Fibroblast of lung (primary cell): ENCODE data around the gene YWHAH. TPM values are rescaled to one million over a fixed set of nuclear protein-coding genes. Genes with fewer than 3 reads are reported as not detected.

ENCODE experiments used
- DNase-seq, 2 donors: peaks; one replicate each; pipeline versions ENCODE4 v3.0.0 to v3.0.0-alpha.2; 2010; ENCODE audit warnings: low read depth in 2 of 2
- H2AFZ ChIP-seq: 2 replicates; pipeline ENCODE4 v1.5.1; 2012; ENCODE audit warnings: low read length, control low read depth, inconsistent platforms
- H3K27ac ChIP-seq: 2 replicates; pipeline ENCODE4 v1.5.1; 2011; ENCODE audit warnings: low read length, control low read depth; ENCODE audit not compliant: insufficient read depth
- H3K27me3 ChIP-seq: 2 replicates; pipeline ENCODE4 v1.5.1; 2011; ENCODE audit warnings: mild to moderate bottlenecking, low read length; ENCODE audit not compliant: control insufficient read depth, insufficient read depth
- H3K36me3 ChIP-seq: 2 replicates; pipeline ENCODE4 v1.5.1; 2011; ENCODE audit warnings: low read length; ENCODE audit not compliant: control insufficient read depth, insufficient read depth
- H3K4me1 ChIP-seq: 2 replicates; pipeline ENCODE4 v1.5.1; 2011; ENCODE audit warnings: low read length; ENCODE audit not compliant: control insufficient read depth, insufficient read depth; ENCODE audit errors: extremely low read depth
- H3K4me2 ChIP-seq: 2 replicates; pipeline ENCODE4 v1.5.1; 2011; ENCODE audit warnings: low read length, control low read depth; ENCODE audit not compliant: insufficient read depth; ENCODE audit errors: extremely low read depth
- H3K4me3 ChIP-seq, 4 experiments: fragments of 200-600 bp in 1 of 4; sonication (generic) in 1 of 4; replicated peaks in 1 of 4; 2 replicates each; pipeline ENCODE4 v1.5.1; 2011 to 2016; ENCODE audit warnings: low read length in 4 of 4, low read depth in 3 of 4, mild to moderate bottlenecking in 3 of 4, control low read depth in 2 of 4, inconsistent platforms in 1 of 4, mixed read lengths in 1 of 4; ENCODE audit not compliant: insufficient read depth in 1 of 4; ENCODE audit errors: control extremely low read depth in 1 of 4
- H3K79me2 ChIP-seq: 2 replicates; pipeline ENCODE4 v1.5.1; 2012; ENCODE audit warnings: mild to moderate bottlenecking, low read length, inconsistent platforms; ENCODE audit not compliant: control insufficient read depth, insufficient read depth
- H3K9ac ChIP-seq: 2 replicates; pipeline ENCODE4 v1.5.1; 2011; ENCODE audit warnings: mild to moderate bottlenecking, low read length, control low read depth; ENCODE audit not compliant: insufficient read depth
- H3K9me3 ChIP-seq: 2 replicates; pipeline ENCODE4 v1.5.1; 2012; ENCODE audit warnings: low read depth, low read length; ENCODE audit not compliant: control insufficient read depth, insufficient read depth
- H4K20me1 ChIP-seq: 2 replicates; pipeline ENCODE4 v1.5.1; 2011; ENCODE audit warnings: low read length; ENCODE audit not compliant: control insufficient read depth, insufficient read depth; ENCODE audit errors: extremely low read depth
- EZH2 ChIP-seq: IDR thresholded peaks from 2 replicates; pipeline ENCODE4 v1.5.1; 2012; ENCODE audit warnings: low read length, control low read depth, mild to moderate bottlenecking; ENCODE audit errors: missing control alignments
- polyA plus RNA-seq, 2 donors: library from polyadenylated mRNA; depleted of rRNA in 1 of 2; stranded (reverse) in 1 of 2; unstranded in 1 of 2; fragments of >200 nt; gene quantifications; 2 replicates each; pipeline ENCODE4 v1.2.1, GENCODE V29; 2011 to 2012; ENCODE audit warnings: missing spikeins in 1 of 2
- total RNA-seq: library from RNA; depleted of rRNA; stranded (reverse); fragments of >200 nt; gene quantifications from 2 replicates; pipeline ENCODE4 v1.2.1, GENCODE V29; 2014
- TF ChIP-seq, protein P1 (sequence below), 2 donors: IDR thresholded peaks in 1 of 2; conservative IDR thresholded peaks in 1 of 2; 1 replicate in 1 of 2; 2 replicates in 1 of 2; pipeline ENCODE4 v1.5.1; 2011 to 2012; ENCODE audit warnings: low read length in 2 of 2, control low read depth in 1 of 2, inconsistent platforms in 1 of 2, low read depth in 1 of 2, mild to moderate bottlenecking in 1 of 2

YWHAH gene
- total and polyA plus RNA-seq, 2 donors (not counting 1 experiment from before 2014, with no cell fraction given) = 77.5 to 250 TPM

DNA sequence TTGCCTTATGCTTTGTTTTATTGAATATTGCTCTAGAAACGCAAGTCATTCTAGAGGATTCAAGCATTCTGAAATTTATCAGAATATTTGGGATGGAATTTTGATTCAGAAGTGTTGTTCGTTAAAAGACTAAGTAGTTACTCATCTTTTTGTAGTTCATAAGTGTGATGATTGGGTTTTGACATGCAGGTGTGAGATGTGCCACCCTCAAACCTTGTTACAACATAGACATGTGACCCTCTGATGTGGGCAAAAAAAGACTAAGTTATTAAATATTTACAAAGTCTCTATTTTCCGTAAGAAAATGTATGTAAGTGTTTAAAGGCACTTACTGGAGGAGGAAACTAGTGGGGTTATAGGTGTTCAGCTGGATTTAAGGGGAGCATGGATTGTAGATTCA is 8.9 kb downstream of the YWHAH start:
- H3K4me3 ChIP-seq = no peak overlapping the region
- DNase-seq = no peak
- no peak overlapping the region for H3K4me2 ChIP-seq
- H3K9ac ChIP-seq = no peak overlapping the region
- TF ChIP-seq EZH2 = no peak
- TF ChIP-seq, protein P1, sequence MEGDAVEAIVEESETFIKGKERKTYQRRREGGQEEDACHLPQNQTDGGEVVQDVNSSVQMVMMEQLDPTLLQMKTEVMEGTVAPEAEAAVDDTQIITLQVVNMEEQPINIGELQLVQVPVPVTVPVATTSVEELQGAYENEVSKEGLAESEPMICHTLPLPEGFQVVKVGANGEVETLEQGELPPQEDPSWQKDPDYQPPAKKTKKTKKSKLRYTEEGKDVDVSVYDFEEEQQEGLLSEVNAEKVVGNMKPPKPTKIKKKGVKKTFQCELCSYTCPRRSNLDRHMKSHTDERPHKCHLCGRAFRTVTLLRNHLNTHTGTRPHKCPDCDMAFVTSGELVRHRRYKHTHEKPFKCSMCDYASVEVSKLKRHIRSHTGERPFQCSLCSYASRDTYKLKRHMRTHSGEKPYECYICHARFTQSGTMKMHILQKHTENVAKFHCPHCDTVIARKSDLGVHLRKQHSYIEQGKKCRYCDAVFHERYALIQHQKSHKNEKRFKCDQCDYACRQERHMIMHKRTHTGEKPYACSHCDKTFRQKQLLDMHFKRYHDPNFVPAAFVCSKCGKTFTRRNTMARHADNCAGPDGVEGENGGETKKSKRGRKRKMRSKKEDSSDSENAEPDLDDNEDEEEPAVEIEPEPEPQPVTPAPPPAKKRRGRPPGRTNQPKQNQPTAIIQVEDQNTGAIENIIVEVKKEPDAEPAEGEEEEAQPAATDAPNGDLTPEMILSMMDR (conservative IDR thresholded peaks at IDR 0.05 in 1 of 2, IDR thresholded peaks at IDR 0.05 in 1 of 2; ENCODE audit: low read depth in 1 of 2, low read length in 2 of 2) = no peak
- H3K79me2 ChIP-seq = peaks cover 76% of the 10 kb centered on the region
- no peaks in the 10 kb centered on the region for H3K9me3 ChIP-seq
- peaks cover 2% of the 10 kb centered on the region for H4K20me1 ChIP-seq
- H3K4me1 ChIP-seq = peaks cover 29% of the 10 kb centered on the region
- H3K27ac ChIP-seq = no peak overlapping the region
- no peaks in the 10 kb centered on the region for H3K27me3 ChIP-seq
- H3K36me3 ChIP-seq = peaks cover 5% of the 10 kb centered on the region
- H2AFZ ChIP-seq = no peak overlapping the region

DNA sequence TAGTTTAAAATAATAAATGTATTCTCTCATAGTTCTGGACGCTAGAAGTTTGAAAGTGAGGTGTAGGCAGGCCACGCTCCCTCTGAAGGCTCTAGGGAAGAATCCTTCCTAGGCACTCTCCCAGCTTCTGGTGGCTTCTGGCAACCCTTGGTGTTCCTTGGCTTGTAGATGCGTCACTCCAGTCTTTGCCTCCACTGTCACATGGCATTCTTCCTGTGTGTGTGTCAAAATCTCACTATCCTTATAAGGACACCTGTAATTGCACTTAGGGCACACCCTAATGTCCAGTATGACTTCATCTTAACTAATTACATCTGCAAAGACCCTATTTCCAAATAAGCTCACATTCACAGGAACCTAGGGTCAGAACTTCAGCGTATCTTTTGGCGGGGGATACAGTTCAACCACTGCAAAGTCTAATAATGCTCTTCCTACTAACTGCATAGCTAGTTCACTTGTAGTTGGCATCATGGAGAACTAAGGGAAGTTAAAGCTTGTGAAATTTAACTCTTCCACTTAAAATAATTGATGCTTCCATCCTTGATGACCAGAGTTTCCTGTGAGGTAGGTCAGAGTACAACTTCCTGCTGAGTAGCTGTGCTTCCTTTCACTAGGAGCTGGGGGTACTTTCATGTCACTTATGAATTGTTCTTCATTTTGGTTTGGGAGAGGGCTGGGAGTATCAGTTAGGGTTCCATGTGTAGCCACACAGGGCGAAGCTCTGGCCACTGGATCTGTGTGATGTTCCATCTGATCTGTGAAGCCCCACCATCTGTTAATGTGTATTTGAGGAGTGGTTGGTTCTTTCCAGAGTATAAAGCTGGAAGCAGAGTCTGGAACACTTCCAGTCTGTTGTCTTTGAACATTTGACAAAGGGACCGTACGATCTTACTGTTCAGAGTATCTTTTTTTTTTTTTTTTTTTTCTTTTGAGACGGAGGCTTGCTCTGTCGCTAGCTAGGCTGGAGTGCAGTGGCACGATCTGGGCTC is 10.5 kb downstream of the YWHAH start:
- Histone ChIP-seq H3K27me3 (no peaks in the 10 kb centered on the region), H3K4me3 (no peak overlapping the region), H2AFZ (no peak overlapping the region), H3K79me2 (peaks cover 61% of the 10 kb centered on the region), H3K9ac (no peak overlapping the region), H3K9me3 (no peaks in the 10 kb centered on the region), H3K4me1 (peaks cover 29% of the 10 kb centered on the region), H3K27ac (no peak overlapping the region), H3K4me2 (no peak overlapping the region), H3K36me3 (peaks cover 3% of the 10 kb centered on the region), H4K20me1 (peaks cover 2% of the 10 kb centered on the region)
- DNase-seq = peak; percentile 54 to 68
- TF ChIP-seq, protein P1 (conservative IDR thresholded peaks at IDR 0.05 in 1 of 2, IDR thresholded peaks at IDR 0.05 in 1 of 2; ENCODE audit: low read depth in 1 of 2, low read length in 2 of 2) = no peak
- no peak for TF ChIP-seq EZH2

DNA sequence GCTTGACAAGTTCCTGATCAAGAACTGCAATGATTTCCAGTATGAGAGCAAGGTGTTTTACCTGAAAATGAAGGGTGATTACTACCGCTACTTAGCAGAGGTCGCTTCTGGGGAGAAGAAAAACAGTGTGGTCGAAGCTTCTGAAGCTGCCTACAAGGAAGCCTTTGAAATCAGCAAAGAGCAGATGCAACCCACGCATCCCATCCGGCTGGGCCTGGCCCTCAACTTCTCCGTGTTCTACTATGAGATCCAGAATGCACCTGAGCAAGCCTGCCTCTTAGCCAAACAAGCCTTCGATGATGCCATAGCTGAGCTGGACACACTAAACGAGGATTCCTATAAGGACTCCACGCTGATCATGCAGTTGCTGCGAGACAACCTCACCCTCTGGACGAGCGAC is 12.0 kb downstream of the YWHAH start:
- H3K27ac ChIP-seq = no peak overlapping the region
- TF ChIP-seq EZH2 = no peak
- peaks cover 21% of the 10 kb centered on the region for H3K4me1 ChIP-seq
- no peaks in the 10 kb centered on the region for H3K9me3 ChIP-seq
- no peak overlapping the region for H3K9ac ChIP-seq
- no peaks in the 10 kb centered on the region for H3K27me3 ChIP-seq
- peaks cover 3% of the 10 kb centered on the region for H3K36me3 ChIP-seq
- H4K20me1 ChIP-seq = peaks cover 2% of the 10 kb centered on the region
- peaks cover 45% of the 10 kb centered on the region for H3K79me2 ChIP-seq
- no peak overlapping the region for H3K4me2 ChIP-seq
- no peak overlapping the region for H3K4me3 ChIP-seq
- H2AFZ ChIP-seq = no peak overlapping the region
- DNase-seq = no peak
